Mucosa of rectum (tissue), 2 donors: ENCODE measurements around the gene ARHGEF2.
"Not testable (repeated sequence)": the region's sequence is repeated elsewhere in the genome, so short reads cannot be mapped to it uniquely, and the experiment has no call there.

ENCODE experiments used
- H3K27ac ChIP-seq, 2 donors: one replicate each; pipeline ENCODE4 v1.7.0; 2013; ENCODE audit warnings: inconsistent platforms in 2 of 2, low read depth in 2 of 2, low read length in 2 of 2
- H3K27me3 ChIP-seq, 2 donors: one replicate each; pipeline ENCODE4 v1.7.0; 2013; ENCODE audit warnings: low read length in 2 of 2; ENCODE audit not compliant: control insufficient read depth in 2 of 2, insufficient read depth in 2 of 2
- H3K36me3 ChIP-seq, 2 donors: one replicate each; pipeline ENCODE4 v1.7.0; 2013; ENCODE audit warnings: low read length in 2 of 2; ENCODE audit not compliant: control insufficient read depth in 2 of 2, insufficient read depth in 2 of 2
- H3K4me1 ChIP-seq, 2 donors: one replicate each; pipeline ENCODE4 v1.7.0; 2013; ENCODE audit warnings: low read length in 2 of 2, mild to moderate bottlenecking in 1 of 2; ENCODE audit not compliant: control insufficient read depth in 2 of 2, insufficient read depth in 2 of 2
- H3K4me3 ChIP-seq, 2 donors: one replicate each; pipeline ENCODE4 v1.7.0; 2013; ENCODE audit warnings: low read length in 2 of 2
- H3K9ac ChIP-seq, 2 donors: one replicate each; pipeline ENCODE4 v1.7.0; 2013; ENCODE audit warnings: low read length in 2 of 2, low read depth in 1 of 2, mild to moderate bottlenecking in 1 of 2
- H3K9me3 ChIP-seq, 2 donors: one replicate each; pipeline ENCODE4 v1.7.0; 2013; ENCODE audit warnings: low read length in 2 of 2; ENCODE audit not compliant: control insufficient read depth in 2 of 2
- donor health status: healthy.
- donor health status: Normal muscosa, but diverticular disease.

ARHGEF2 gene

DNA sequence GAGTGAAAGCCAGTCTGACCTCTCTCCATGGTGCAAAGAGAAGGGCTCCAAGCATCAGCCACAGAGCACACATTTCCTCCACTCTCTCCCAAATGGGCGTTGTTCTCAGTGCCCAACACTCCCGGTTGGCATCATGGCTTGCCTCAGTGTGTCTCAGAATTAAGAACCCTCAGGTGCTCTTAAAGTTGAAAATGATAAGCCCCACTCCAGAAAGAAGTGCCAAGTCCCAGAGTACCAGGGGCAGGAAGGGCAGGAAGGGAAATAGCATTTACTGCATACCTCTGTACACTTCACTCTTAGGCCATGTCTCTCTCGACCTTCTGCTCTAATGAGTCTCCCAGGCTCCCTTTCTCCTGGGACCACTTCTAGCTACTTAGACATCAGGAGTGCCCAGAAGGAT, 15.2 kb upstream of the ARHGEF2 start:
- Histone ChIP-seq H3K9me3 (no peaks in the 10 kb centered on the region), H3K27me3 (no peaks in the 10 kb centered on the region), H3K36me3 (no peaks in the 10 kb centered on the region), H3K9ac (no peak overlapping the region), H3K4me1 (peaks cover 5 to 10% of the 10 kb centered on the region in 2 donors), H3K27ac (no peak overlapping the region), H3K4me3 (no peak overlapping the region)

DNA sequence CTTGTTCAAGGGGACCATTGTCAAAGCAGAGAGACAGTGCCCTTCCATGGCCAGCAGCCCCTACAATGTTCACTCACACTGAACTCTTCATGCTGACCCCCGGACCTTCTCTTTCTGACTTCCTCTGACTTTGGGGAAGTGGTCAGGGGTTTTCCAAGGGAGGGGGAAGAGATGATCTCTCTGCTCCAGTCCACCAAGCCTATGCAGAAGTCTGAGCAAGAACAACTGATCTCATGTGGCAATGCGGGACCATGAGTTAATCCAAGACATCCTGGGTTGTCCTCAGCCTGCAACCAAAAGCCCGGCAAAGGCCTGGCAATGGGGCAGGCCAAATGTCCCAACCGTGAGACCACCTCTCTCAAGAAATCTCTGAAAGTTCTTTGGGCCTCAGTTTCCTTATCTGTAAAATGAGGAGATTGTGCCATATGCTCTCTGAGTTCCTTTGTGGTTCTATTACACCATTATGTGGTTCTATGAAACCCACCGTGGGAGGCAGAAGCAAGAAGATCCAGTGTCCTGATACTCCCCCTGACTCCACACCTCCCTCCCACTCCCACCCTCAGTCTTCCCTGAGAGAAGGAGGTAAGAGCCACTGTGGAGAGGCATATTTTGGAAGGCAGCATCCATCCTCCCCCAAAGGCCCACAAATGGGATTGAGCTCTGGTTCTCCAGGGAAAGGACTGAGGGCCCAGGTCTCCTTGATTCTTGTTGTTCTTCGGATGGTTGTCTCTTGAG, 11.8 kb upstream of the ARHGEF2 start:
- peak overlapping the region in 1 of 2 donors; percentile 61 for H3K4me3 ChIP-seq
- H3K4me1 ChIP-seq: peaks cover 5 to 10% of the 10 kb centered on the region in 2 donors
- peak overlapping the region in 1 of 2 donors; percentile 23 for H3K27ac ChIP-seq

GRCh38 chr1:155989242-155990004, 11.1 kb upstream of the ARHGEF2 start:
- peak overlapping the region; percentile 51 to 61 for H3K4me3 ChIP-seq
- no peaks in the 10 kb centered on the region for H3K36me3 ChIP-seq
- no peaks in the 10 kb centered on the region for H3K27me3 ChIP-seq
- H3K9ac ChIP-seq: no peak overlapping the region
- no peaks in the 10 kb centered on the region for H3K9me3 ChIP-seq
- peak overlapping the region in 1 of 2 donors; percentile 23 for H3K27ac ChIP-seq
- peaks cover 5 to 10% of the 10 kb centered on the region in 2 donors for H3K4me1 ChIP-seq

More for the DNA sequence above, 11.8 kb upstream of the ARHGEF2 start:
- no peaks in the 10 kb centered on the region for H3K9me3 ChIP-seq
- H3K36me3 ChIP-seq: no peaks in the 10 kb centered on the region
- no peak overlapping the region for H3K9ac ChIP-seq
- no peaks in the 10 kb centered on the region for H3K27me3 ChIP-seq

- H3K9ac ChIP-seq, H3K27ac ChIP-seq, H3K4me3 ChIP-seq, H3K9me3 ChIP-seq, H3K27me3 ChIP-seq, H3K36me3 ChIP-seq: not testable (repeated sequence)
- H3K4me1 ChIP-seq: peaks cover 33 to 35% of the 10 kb centered on the region in 2 donors
Observed at GRCh38 chr1:155984903-155985645, 6.7 kb upstream of the ARHGEF2 start.

DNA sequence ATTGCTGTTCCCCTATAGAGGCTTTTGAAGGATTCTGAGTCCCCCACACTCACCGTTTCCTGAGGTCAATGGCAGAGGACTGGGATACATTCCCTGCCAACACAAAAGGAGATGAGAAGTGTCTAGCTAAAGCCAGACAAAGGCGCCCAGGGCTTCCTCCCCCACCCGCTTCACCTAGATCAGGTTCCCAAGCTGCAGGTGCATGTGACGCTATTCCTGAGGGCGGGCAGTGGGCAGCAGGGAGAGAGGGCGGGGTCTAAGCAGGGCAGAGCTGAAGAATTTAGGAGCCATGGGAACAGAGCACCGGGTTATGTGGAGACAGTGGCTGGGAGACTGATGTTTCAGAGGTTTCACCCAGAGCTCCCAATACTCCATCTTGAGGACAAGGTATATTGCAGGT, 6.0 kb upstream of the ARHGEF2 start:
- Histone ChIP-seq H3K9me3 (no peaks in the 10 kb centered on the region), H3K27me3 (no peaks in the 10 kb centered on the region), H3K4me1 (peaks cover 38 to 40% of the 10 kb centered on the region in 2 donors), H3K4me3 (no peak overlapping the region), H3K27ac (peak overlapping the region in 1 of 2 donors; percentile 56), H3K36me3 (peaks cover 3% of the 10 kb centered on the region in 2 donors), H3K9ac (no peak overlapping the region)

DNA sequence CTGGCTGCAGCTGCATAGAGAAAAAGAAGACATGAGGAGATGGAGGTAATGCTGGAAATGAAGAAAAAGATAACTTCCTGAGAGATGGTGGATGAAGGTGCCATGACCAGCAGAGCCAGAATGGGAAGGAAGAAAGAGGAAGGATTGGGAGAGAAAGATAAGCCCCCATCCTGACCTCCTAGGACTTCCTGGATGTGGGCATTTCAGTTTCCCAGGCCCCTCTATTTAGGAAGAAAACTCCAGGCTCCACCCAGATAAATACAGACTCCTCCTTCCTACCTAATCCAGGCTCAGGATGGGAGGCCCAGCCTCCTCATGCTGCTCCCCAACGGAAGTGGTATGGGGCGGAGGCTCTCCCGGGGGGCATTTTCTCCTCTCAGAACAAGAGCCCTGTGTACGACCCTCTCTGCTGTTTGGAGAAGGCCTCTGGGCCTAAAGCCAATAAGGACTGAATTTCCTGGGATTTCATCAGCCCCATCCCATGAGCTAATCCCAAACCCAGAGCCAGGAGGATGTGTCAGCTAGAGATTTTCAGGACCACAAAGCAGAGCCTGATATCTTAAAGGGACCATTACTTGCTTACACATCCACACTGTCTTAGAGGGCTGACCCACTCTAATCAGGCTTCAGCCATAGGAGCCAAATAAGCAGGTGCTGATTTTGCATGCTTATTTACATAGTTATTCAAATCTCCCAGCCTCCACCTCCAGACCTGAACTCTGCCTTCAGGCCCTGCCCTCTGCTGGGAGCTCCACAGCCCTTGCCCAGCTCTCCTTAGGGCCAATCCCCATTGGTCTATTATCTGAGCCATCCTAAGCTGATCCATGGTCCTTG, 5.1 kb upstream of the ARHGEF2 start:
- Histone ChIP-seq H3K9ac (peak overlapping the region; percentile 8 to 38), H3K4me3 (peak overlapping the region; percentile 6 to 44), H3K27ac (peak overlapping the region; percentile 50 to 56), H3K9me3 (no peaks in the 10 kb centered on the region), H3K27me3 (no peaks in the 10 kb centered on the region), H3K36me3 (peaks cover 3% of the 10 kb centered on the region in 2 donors), H3K4me1 (peaks cover 40 to 42% of the 10 kb centered on the region in 2 donors)

- Histone ChIP-seq H3K4me1 (peaks cover 44 to 49% of the 10 kb centered on the region in 2 donors), H3K36me3 (peaks cover 3% of the 10 kb centered on the region in 2 donors), H3K27ac (peak overlapping the region; percentile 48 to 69), H3K4me3 (peak overlapping the region in 1 of 2 donors; percentile 15), H3K27me3 (no peaks in the 10 kb centered on the region), H3K9me3 (no peaks in the 10 kb centered on the region), H3K9ac (no peak overlapping the region)
Observed at GRCh38 chr1:155982106-155982505, 3.8 kb upstream of the ARHGEF2 start.

- peak overlapping the region; percentile 13 to 26 for H3K4me3 ChIP-seq
- no peaks in the 10 kb centered on the region for H3K9me3 ChIP-seq
- H3K4me1 ChIP-seq: peaks cover 49 to 53% of the 10 kb centered on the region in 2 donors
- peak overlapping the region; percentile 48 to 69 for H3K27ac ChIP-seq
- H3K36me3 ChIP-seq: peaks cover 3% of the 10 kb centered on the region in 2 donors
- H3K9ac ChIP-seq: peak overlapping the region in 1 of 2 donors; percentile 6
- no peaks in the 10 kb centered on the region for H3K27me3 ChIP-seq
Observed at GRCh38 chr1:155981266-155982088, 3.1 kb upstream of the ARHGEF2 start.
